ENCODE results near the gene GHDC. TPM values are rescaled to one million over a fixed set of nuclear protein-coding genes. Genes with fewer than 3 reads are reported as not detected.
A peak's percentile ranks its signal among the peaks of the same experiment; 100 is the strongest.

Gene GHDC
- total and polyA plus RNA-seq, 2 of the 13 experiments (the other 11 are each of a cell fraction or from before 2014, with no cell fraction given), result 15.4 to 22.5 TPM

GRCh38 chr17:42179911-42180410 lies 14.3 kb downstream of the GHDC start (continued):
- TF ChIP-seq, protein P1, sequence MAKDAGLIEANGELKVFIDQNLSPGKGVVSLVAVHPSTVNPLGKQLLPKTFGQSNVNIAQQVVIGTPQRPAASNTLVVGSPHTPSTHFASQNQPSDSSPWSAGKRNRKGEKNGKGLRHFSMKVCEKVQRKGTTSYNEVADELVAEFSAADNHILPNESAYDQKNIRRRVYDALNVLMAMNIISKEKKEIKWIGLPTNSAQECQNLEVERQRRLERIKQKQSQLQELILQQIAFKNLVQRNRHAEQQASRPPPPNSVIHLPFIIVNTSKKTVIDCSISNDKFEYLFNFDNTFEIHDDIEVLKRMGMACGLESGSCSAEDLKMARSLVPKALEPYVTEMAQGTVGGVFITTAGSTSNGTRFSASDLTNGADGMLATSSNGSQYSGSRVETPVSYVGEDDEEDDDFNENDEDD (CRISPR knock-in tag; IDR thresholded peaks at IDR 0.05; ENCODE audit: borderline replicate concordance), result peak; percentile 79; the same call in 1 of the 2 replicates
- peak; percentile 94 for TF ChIP-seq PBX3 (CRISPR knock-in tag; IDR thresholded peaks at IDR 0.05; ENCODE audit: borderline replicate concordance)
- TF ChIP-seq ZSCAN31 (CRISPR knock-in tag; IDR thresholded peaks at IDR 0.05; ENCODE audit: low read depth), result peak; percentile 96
- peak; percentile 98 for TF ChIP-seq TEAD2 (CRISPR knock-in tag; IDR thresholded peaks at IDR 0.05)
- TF ChIP-seq, protein P2, sequence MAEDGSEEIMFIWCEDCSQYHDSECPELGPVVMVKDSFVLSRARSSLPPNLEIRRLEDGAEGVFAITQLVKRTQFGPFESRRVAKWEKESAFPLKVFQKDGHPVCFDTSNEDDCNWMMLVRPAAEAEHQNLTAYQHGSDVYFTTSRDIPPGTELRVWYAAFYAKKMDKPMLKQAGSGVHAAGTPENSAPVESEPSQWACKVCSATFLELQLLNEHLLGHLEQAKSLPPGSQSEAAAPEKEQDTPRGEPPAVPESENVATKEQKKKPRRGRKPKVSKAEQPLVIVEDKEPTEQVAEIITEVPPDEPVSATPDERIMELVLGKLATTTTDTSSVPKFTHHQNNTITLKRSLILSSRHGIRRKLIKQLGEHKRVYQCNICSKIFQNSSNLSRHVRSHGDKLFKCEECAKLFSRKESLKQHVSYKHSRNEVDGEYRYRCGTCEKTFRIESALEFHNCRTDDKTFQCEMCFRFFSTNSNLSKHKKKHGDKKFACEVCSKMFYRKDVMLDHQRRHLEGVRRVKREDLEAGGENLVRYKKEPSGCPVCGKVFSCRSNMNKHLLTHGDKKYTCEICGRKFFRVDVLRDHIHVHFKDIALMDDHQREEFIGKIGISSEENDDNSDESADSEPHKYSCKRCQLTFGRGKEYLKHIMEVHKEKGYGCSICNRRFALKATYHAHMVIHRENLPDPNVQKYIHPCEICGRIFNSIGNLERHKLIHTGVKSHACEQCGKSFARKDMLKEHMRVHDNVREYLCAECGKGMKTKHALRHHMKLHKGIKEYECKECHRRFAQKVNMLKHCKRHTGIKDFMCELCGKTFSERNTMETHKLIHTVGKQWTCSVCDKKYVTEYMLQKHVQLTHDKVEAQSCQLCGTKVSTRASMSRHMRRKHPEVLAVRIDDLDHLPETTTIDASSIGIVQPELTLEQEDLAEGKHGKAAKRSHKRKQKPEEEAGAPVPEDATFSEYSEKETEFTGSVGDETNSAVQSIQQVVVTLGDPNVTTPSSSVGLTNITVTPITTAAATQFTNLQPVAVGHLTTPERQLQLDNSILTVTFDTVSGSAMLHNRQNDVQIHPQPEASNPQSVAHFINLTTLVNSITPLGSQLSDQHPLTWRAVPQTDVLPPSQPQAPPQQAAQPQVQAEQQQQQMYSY (CRISPR knock-in tag; IDR thresholded peaks at IDR 0.05), result peak; percentile 79
- peak; percentile 46; the same call in 1 of the 3 replicates for TF ChIP-seq MXI1 (IDR thresholded peaks at IDR 0.05; ENCODE audit: borderline replicate concordance, low read depth, low read length)
- no peak; the same call in 1 of the 2 replicates for TF ChIP-seq ZNF530 (CRISPR knock-in tag; IDR thresholded peaks at IDR 0.05; ENCODE audit: low read depth)
- peak; percentile 82; the same call in 1 of the 2 replicates for TF ChIP-seq KDM2A (CRISPR knock-in tag; IDR thresholded peaks at IDR 0.05; ENCODE audit: borderline replicate concordance, low read depth)
- TF ChIP-seq ZFP1 (CRISPR knock-in tag; IDR thresholded peaks at IDR 0.05), result no peak
- TF ChIP-seq DPF2 (CRISPR knock-in tag; IDR thresholded peaks at IDR 0.05; ENCODE audit: borderline replicate concordance, low read depth), result no peak
- peak; percentile 84; the same call in 1 of the 2 replicates for TF ChIP-seq XBP1 (CRISPR knock-in tag; IDR thresholded peaks at IDR 0.05)
- TF ChIP-seq SP5 (CRISPR knock-in tag; IDR thresholded peaks at IDR 0.05; ENCODE audit: borderline replicate concordance, low read depth), result 0 out of 2 replicates have a peak, but pooled peaks have one; percentile 52
- TF ChIP-seq MED13 (CRISPR knock-in tag; IDR thresholded peaks at IDR 0.05), result peak; percentile 93
- TF ChIP-seq, protein P3, sequence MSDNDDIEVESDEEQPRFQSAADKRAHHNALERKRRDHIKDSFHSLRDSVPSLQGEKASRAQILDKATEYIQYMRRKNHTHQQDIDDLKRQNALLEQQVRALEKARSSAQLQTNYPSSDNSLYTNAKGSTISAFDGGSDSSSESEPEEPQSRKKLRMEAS (IDR thresholded peaks at IDR 0.05), result no peak; the same call in 1 of the 2 replicates
- peak; percentile 98 for TF ChIP-seq ZNF232 (CRISPR knock-in tag; IDR thresholded peaks at IDR 0.05; ENCODE audit: borderline replicate concordance)
- TF ChIP-seq ZNF34 (CRISPR knock-in tag; IDR thresholded peaks at IDR 0.05; ENCODE audit: borderline replicate concordance), result no peak
- TF ChIP-seq SETDB1 (CRISPR knock-in tag; IDR thresholded peaks at IDR 0.05; ENCODE audit: borderline replicate concordance), result no peak
- TF ChIP-seq BHLHE40 (IDR thresholded peaks at IDR 0.05; ENCODE audit: low read length), result no peak
- no peak for TF ChIP-seq CENPT (CRISPR knock-in tag; IDR thresholded peaks at IDR 0.05; ENCODE audit: low read depth)
- peak; percentile 71; the same call in 1 of the 2 replicates for TF ChIP-seq JUNB (CRISPR knock-in tag; IDR thresholded peaks at IDR 0.05; ENCODE audit: borderline replicate concordance)
- TF ChIP-seq ZBTB1 (CRISPR knock-in tag; IDR thresholded peaks at IDR 0.05; ENCODE audit: borderline replicate concordance), result no peak; the same call in 1 of the 2 replicates
- no peak for TF ChIP-seq GTF2F1 (IDR thresholded peaks at IDR 0.05; ENCODE audit: low read length)
- TF ChIP-seq MEF2D (CRISPR knock-in tag; IDR thresholded peaks at IDR 0.05), result peak; percentile 92
- TF ChIP-seq GMEB2 (CRISPR knock-in tag; IDR thresholded peaks at IDR 0.05; ENCODE audit: low read depth), result no peak
